Heart right ventricle (tissue), 16 donors: Measurements from ENCODE around the gene DVL2. TPM values are rescaled to one million over a fixed set of nuclear protein-coding genes. Genes with fewer than 3 reads are reported as not detected.
"Not testable (repeated sequence)": the region's sequence is repeated elsewhere in the genome, so short reads cannot be mapped to it uniquely, and the experiment has no call there.

Experiments used
- ATAC-seq, 8 donors: fragments of 200-7000 bp; cut with Tn5 transposase; one replicate each; pipeline ENCODE4 v1.9.1; 2020; ENCODE audit warnings: mild to moderate bottlenecking in 8 of 8, moderate library complexity in 8 of 8, moderate number of reproducible peaks in 1 of 8
- DNase-seq, 2 donors: peaks; one replicate each; pipeline ENCODE4 v3.0.0-alpha.2; 2020
- H3K27ac ChIP-seq, 10 donors: fragments of 200-600 bp; sonication (generic) in 2 of 10; one replicate each; pipeline versions ENCODE4 v1.5.0 to v1.8.0; 2020 to 2022; ENCODE audit warnings: mild to moderate bottlenecking in 3 of 10
- H3K27me3 ChIP-seq, 7 donors: fragments of 200-600 bp; one replicate each; pipeline ENCODE4 v1.8.0; 2021 to 2022; ENCODE audit warnings: mild to moderate bottlenecking in 2 of 7
- H3K36me3 ChIP-seq, 9 donors: fragments of 200-600 bp; sonication (generic) in 1 of 9; one replicate each; pipeline versions ENCODE4 v1.5.0 to v1.8.0; 2020 to 2022; ENCODE audit warnings: mild to moderate bottlenecking in 2 of 9
- H3K4me1 ChIP-seq, 9 donors: fragments of 200-600 bp; sonication (generic) in 1 of 9; one replicate each; pipeline versions ENCODE4 v1.5.0 to v1.8.0; 2020 to 2022; ENCODE audit warnings: mild to moderate bottlenecking in 4 of 9
- H3K4me3 ChIP-seq, 10 donors: fragments of 200-600 bp; sonication (generic) in 2 of 10; one replicate each; pipeline versions ENCODE4 v1.5.0 to v1.8.0; 2020 to 2022; ENCODE audit warnings: mild to moderate bottlenecking in 7 of 10, moderate library complexity in 2 of 10
- H3K9me3 ChIP-seq, 11 donors: fragments of 200-600 bp in 10 of 11; sonication (generic) in 2 of 11; one replicate each; pipeline versions ENCODE4 v1.5.0 to v1.8.0; 2013 to 2022; ENCODE audit warnings: mild to moderate bottlenecking in 2 of 11, control low read depth in 1 of 11, moderate library complexity in 1 of 11
- WGBS, 2 donors: extraction: QIAGEN DNeasy Blood & Tissue Kit; methylation state at CpG; one replicate each; pipeline ENCODE4 v1.1.7; 2013; ENCODE audit warnings: inconsistent platforms in 1 of 2; 5-methylcytosine and 5-hydroxymethylcytosine counted together
- intact Hi-C, 10 donors: fragments of 100-400 bp; cut with DNase I; formaldehyde crosslinking; loops; one replicate each; pipeline versions ENCODE4 v1.11.1 to v1.14.2; 2022
- polyA plus RNA-seq, 2 donors: library from polyadenylated mRNA; stranded (reverse); fragments of 200-250 nt; gene quantifications; one replicate each; pipeline ENCODE4 v1.2.3, GENCODE V29; 2013
- total RNA-seq, 10 donors: library from RNA; stranded (reverse); fragmentation: NEBNext Ultra II Directional in 3 of 10; extraction: Animal tissue kit (Norgen Biotek cat#: 25700) in 3 of 10; gene quantifications; one replicate each; pipeline versions ENCODE4 v1.2.1 to v1.2.4, GENCODE V29; 2021 to 2023
- TF ChIP-seq, protein P1 (sequence below), 9 donors: fragments of 200-600 bp; sonication (generic) in 2 of 9; IDR thresholded peaks; one replicate each; pipeline versions ENCODE4 v1.5.0 to v1.8.0; 2021 to 2022; ENCODE audit warnings: antibody characterized with exemption in 9 of 9, mild to moderate bottlenecking in 5 of 9, moderate library complexity in 1 of 9
- donor health status: Arrhythmogenic right ventricular cardiomyopathy.
- donor health status: ischemic (EF 13 %, LVEDD 7.1; RV severe dilation, severe dysfunction).
- donor health status: healthy with polysubstance abuse.
- donor health status: DM: no; HTN: yes; CAD: no.
- donor health status: DM: no; HTN: no; CAD: no.
- donor health status: ischemic (EF 25% LVEDD 6.9; RV normal size, moderate dysfunction).
- donor health status: ischemic (EF 25% LVEDD 5.7; RV mildly dilated, moderate dysfunction).
- donor health status: healthy.
- donor health status: DM: yes; HTN: yes; CAD: no.
- donor health status: Ischemic cardiomyopathy.
- donor health status: ischemic (EF 35%, LVEDD 5.7; RV mildly dilated, moderate dysfunction).
- donor health status: nonischemic (EF 11% LVEDD 7.7; RV severe dilation, severe dysfunction).
- donor health status: DM: yes; HTN: yes; CAD: no.
- donor health status: PGD.
- donor health status: ischemic (EF 29% LVEDD 5.4; RV normal size, mild dysfunction).
- donor health status: nonischemic (EF 23%, LVEDD 6.1; RV moderate dilation, normal function).

DVL2 gene
- total and polyA plus RNA-seq, 12 donors = 10.0 to 25.6 (median 18.0) TPM

GRCh38 chr17:7184647-7185046, 49.7 kb downstream of the DVL2 start:
- H3K4me3 ChIP-seq = no peak overlapping the region
- ATAC-seq (no peak), DNase-seq (no peak)
- WGBS, 2 donors = 89 to 90% methylated on average over 6 of the region's 6 CpGs
- H3K27me3 ChIP-seq = no peaks in the 10 kb centered on the region
- H3K36me3 ChIP-seq = no peaks in the 10 kb centered on the region
- peaks cover 0 to 4% (median 0%) of the 10 kb centered on the region in 9 donors for H3K4me1 ChIP-seq
- intact Hi-C loops = no loop called here
- H3K27ac ChIP-seq = no peak overlapping the region
- TF ChIP-seq, protein P1, sequence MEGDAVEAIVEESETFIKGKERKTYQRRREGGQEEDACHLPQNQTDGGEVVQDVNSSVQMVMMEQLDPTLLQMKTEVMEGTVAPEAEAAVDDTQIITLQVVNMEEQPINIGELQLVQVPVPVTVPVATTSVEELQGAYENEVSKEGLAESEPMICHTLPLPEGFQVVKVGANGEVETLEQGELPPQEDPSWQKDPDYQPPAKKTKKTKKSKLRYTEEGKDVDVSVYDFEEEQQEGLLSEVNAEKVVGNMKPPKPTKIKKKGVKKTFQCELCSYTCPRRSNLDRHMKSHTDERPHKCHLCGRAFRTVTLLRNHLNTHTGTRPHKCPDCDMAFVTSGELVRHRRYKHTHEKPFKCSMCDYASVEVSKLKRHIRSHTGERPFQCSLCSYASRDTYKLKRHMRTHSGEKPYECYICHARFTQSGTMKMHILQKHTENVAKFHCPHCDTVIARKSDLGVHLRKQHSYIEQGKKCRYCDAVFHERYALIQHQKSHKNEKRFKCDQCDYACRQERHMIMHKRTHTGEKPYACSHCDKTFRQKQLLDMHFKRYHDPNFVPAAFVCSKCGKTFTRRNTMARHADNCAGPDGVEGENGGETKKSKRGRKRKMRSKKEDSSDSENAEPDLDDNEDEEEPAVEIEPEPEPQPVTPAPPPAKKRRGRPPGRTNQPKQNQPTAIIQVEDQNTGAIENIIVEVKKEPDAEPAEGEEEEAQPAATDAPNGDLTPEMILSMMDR (IDR thresholded peaks at IDR 0.05) = no peak
- no peaks in the 10 kb centered on the region for H3K9me3 ChIP-seq

GRCh38 chr17:7184091-7184488, 50.2 kb downstream of the DVL2 start:
- no peaks in the 10 kb centered on the region for H3K9me3 ChIP-seq
- intact Hi-C loops = no loop called here
- H3K27me3 ChIP-seq = peaks cover 0 to under 1% (median 0%) of the 10 kb centered on the region in 7 donors
- no peak for DNase-seq
- TF ChIP-seq, protein P1 (IDR thresholded peaks at IDR 0.05) = no peak
- no peak overlapping the region for H3K27ac ChIP-seq
- peak in 3 of 8 donors; percentile 25 to 63 (median 34) for ATAC-seq
- H3K4me1 ChIP-seq = peaks cover 0 to 4% (median 0%) of the 10 kb centered on the region in 9 donors
- H3K4me3 ChIP-seq = no peak overlapping the region
- WGBS, 2 donors = 76 to 79% methylated on average over 14 of the region's 14 CpGs
- no peaks in the 10 kb centered on the region for H3K36me3 ChIP-seq

- no peak for DNase-seq
- no peak for ATAC-seq
- WGBS, 2 donors = 87 to 90% methylated on average over 7 of the region's 7 CpGs
- H3K27ac ChIP-seq = no peak overlapping the region
- H3K9me3 ChIP-seq = no peaks in the 10 kb centered on the region
- H3K4me1 ChIP-seq = peaks cover 0 to 4% (median 0%) of the 10 kb centered on the region in 9 donors
- peaks cover 0 to 6% (median 0%) of the 10 kb centered on the region in 7 donors for H3K27me3 ChIP-seq
- H3K4me3 ChIP-seq = no peak overlapping the region
- intact Hi-C loops = no loop called here
- TF ChIP-seq, protein P1 (IDR thresholded peaks at IDR 0.05) = no peak
- H3K36me3 ChIP-seq = no peaks in the 10 kb centered on the region
These were observed 50.8 kb downstream of the DVL2 start for GRCh38 chr17:7183433-7184090.

DNA sequence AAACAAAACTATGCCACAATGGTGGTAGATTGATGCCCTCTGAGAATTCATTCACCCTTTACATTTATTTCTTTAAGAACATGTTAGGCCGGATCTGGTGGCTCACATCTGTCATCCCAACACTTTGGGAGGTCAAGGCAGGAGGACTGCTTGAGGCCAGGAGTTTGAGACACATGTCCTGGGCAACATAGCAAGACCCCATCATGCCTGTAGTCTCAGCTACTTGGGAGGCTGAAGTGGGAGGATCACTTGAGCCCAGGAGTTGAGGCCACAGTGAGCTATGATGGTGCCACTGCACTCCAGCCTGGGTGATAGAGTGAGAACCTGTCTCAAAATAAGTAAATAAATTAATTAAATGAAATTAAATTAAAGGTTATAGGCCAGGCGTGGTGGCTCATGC, 52.2 kb downstream of the DVL2 start:
- ATAC-seq, DNase-seq, H3K4me3 ChIP-seq, intact Hi-C loops, H3K27ac ChIP-seq, H3K36me3 ChIP-seq, H3K9me3 ChIP-seq: not testable (repeated sequence)
- Histone ChIP-seq H3K4me1 (peaks cover 0 to 15% (median 12%) of the 10 kb centered on the region in 9 donors), H3K27me3 (peaks cover 0 to 20% (median 10%) of the 10 kb centered on the region in 7 donors)
- WGBS, 2 donors = 95 to 96% methylated on average over 2 of the region's 2 CpGs
